GDM1 (cell line): ENCODE measurements around the gene THAP6.
"Not testable (repeated sequence)": the region's sequence is repeated elsewhere in the genome, so short reads cannot be mapped to it uniquely, and the experiment has no call there.

ENCODE experiments used
- DNase-seq: peaks from one replicate; lab custom pipeline; 2025; lab: John Stamatoyannopoulos, UW

The THAP6 gene

DNA sequence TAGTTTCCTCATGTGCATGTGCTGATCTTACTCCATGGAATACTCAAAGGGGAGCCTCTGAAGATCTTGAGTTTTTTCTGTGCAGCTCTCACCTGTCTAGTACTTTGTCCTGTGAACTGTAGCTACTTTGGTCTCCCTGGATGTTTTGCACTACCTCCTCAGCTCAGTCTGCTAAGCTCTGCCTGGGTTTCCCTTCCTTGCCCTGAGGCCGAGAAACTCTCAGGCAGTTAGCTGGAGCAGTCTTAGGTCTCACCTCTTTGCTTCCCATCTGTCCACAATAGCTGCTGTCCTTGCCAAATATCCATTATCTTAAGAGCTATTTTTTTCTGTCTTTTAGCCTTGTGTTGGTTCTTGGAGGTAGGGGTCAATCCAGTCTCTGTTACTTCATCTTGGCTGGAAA lies 11.6 kb downstream of the THAP6 start:
- no peak for DNase-seq

DNA sequence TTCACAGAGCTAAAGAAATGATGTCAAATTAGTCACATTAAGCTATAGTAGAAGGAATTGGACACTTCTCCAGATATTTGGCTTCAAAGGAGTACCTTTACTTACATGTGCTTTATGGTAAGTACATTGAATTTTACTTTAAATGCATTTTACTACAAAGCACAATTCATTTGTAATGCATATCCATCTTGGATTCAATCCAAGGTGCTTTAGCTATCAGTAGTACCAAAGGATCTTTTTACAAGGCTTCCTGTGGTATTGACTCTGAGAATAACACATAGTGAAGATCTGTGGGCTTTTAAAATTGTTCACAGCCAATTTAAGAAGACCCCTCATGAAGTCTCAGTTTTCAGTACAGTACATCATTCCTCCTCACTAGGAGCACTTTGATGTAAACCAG lies 13.2 kb downstream of the THAP6 start:
- DNase-seq: no peak

DNA sequence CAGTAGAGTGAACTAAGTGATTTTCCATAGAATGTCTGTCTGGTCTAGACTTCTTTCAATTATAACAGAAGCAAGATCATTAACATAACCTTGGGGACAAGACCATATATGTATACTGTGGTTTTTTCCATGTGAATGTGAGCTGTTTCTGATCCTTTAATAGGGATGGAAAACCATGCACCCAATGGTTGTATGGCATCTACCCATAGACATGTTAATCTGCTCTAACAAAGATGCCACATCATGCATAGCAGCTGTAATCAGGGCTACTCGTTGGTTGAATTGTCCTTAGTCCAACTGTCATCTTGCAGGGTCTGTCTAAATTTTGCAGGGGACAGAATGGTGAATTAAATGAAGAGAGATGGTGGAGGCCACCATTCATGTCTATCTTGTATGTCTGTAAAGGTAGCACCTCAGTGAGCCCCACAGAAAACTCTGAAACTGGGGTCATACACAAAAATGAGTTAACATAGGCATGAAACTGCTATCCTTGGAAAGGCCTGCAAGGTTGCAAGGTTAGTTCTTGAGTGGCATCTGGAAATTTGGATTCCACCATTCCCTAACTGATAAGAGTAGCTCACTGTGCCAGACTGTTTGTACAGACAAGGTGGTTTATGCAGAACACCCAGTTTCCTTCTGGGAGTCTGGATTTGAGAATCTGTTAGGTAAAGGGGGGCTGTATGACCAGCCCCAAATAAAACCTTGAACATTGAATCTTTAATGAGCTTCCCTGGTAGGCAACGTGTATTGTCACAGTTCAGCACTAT lies 16.5 kb downstream of the THAP6 start:
- DNase-seq: no peak

DNA sequence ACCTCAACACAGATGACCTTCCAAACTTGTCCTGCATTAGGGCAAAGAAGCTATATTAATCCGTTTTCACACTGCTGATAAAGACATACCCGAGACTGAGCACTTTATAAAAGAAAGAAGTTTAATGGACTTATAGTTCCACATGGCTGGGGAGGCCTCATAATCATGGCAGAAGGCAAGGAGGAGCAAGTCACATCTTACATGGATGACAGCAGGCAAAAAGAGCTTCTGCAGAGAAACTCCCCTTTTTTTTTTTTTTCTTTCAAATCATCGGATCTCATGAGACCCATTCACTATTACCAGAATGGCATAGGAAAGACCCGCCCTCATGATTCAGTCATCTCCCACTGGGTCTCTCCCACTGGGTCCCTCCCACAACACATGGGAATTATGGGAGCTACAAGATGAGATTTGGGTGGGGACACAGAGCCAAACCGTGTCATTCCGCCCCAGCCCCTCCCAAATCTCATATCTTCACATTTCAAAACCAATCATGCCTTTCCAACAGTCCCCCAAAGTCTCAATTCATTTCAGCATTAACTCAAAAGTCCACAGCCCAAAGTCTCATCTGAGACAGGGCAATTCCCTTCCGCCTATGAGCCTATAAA lies 17.4 kb downstream of the THAP6 start:
- not testable (repeated sequence) for DNase-seq

DNA sequence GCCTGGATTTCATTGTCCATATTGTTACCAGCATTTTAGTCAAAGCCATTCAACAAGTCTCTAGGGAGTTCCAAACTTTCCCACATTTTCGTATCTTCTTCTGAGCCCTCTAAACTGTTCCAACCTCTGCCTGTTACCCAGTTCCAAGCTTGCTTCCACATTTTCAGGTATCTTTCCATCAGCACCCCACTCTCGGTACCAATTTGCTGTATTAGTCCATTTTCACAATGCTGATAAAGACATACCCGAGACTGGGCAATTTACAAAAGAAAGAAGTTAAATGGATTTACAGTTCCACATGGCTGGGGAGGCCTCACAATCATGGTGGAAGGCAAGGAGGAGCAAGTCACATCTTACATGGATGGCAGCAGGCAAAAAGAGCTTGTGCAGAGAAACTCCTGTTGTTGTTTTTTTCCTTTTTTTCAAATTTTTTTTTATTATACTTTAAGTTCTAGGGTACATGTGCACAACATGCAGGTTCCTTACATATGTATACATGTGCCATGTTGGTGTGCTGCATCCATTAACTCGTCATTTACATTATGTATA lies 19.1 kb downstream of the THAP6 start:
- not testable (repeated sequence) for DNase-seq

DNA sequence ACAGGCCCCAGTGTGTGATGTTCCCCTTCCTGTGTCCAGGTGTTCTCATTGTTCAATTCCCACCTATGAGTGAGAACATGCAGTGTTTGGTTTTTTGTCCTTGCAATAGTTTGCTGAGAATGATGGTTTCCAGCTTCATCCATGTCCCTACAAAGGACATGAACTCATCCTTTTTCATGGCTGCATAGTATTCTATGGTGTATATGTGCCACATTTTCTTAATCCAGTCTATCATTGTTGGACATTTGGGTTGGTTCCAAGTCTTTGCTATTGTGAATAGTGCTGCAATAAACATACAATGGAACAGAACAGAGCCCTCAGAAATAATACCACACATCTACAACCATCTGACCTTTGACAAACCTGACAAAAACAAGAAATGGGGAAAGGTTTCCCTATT lies 19.7 kb downstream of the THAP6 start:
- DNase-seq: not testable (repeated sequence)

DNA sequence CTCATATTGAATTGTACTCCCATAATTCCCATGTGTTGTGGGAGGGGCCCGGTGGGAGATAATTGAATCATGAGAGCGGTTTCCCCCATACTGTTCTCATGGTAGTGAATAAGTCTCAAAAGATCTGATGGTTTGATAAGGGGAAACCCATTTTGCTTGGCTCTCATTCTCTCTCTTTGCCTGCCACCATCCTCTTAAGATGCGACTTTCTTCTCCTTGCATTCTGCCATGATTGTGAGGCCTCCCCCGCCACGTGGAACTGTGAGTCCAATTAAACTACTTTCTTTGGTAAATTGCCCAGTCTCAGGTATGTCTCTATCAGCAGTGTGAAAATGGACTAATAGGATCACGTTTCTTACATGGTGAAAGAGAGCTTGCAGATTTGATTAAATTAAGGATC lies 23.0 kb downstream of the THAP6 start:
- not testable (repeated sequence) for DNase-seq

DNA sequence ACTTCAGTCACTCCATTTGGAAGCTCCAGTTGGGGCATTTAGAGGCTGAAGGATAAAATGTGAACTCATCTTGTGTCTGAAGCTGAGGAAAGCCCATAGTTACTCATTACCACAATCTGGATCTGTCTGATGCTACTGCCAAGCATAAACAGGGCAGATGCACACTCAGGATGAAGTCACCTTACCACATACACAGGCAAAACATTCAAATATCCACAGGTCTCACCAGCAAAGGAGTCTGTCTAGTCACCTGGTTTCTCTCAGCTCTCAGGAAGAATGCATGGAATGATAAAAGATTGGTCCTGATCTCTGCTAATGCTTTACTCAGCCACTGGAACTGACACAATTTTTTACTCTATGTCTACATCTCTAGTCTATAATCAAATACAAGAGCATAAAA lies 28.6 kb downstream of the THAP6 start:
- no peak for DNase-seq

DNA sequence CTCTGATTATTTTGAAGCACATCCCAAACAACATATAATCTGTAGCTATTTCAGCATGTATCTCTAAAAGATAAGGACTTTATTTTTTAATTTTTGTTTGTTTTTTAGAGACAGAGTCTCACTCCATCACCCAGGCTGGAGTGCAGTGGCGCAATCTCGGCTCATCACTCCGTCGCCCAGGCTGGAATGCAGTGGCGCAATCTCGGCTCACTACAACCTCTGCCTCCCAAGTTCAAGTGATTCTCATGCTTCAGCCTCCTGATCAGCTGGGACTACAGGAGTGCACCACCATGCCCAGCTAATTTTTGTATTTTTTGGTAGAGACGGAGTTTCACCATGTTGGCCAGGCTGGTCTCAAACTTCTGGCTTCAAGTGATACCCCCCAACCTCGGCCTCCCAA lies 29.9 kb downstream of the THAP6 start:
- not testable (repeated sequence) for DNase-seq

DNA sequence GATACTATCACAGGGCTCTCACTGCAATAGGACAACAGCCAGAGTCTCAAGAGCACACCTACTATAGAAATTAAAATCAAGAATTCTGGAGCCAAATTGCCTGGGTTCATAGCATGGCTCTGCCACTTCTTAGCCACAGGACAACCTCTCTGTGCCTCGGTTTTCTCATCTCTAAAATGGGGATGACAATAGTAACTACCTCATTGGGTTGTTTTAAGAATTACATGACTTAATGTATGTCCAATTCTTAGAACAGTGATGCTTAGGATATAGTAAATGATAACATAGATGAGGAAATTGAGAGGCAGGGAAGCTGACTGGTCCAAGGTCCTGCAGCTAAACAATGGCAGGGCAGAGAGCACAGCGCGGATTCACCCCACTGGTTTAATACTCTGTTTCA lies 30.6 kb downstream of the THAP6 start:
- DNase-seq: no peak

DNA sequence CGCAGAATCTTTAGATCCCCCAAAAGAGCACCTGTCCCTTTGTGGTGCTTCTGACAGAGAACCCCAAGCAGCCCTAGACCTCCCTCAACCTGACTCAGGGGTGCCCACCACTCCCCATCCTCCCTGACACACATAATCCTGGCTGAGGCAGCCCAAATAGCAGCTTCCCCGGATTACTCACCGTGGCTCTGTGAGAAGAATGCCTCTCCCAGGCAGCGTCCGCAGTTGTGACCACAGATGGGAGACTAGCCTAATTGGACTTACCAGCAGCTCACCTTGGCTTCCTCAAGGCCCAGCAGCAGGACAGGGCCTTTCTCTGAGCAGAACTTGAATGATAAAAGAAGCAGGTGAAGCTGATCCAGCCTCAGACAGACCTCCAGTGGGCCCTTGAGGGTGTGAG lies 31.3 kb downstream of the THAP6 start:
- DNase-seq: no peak

DNA sequence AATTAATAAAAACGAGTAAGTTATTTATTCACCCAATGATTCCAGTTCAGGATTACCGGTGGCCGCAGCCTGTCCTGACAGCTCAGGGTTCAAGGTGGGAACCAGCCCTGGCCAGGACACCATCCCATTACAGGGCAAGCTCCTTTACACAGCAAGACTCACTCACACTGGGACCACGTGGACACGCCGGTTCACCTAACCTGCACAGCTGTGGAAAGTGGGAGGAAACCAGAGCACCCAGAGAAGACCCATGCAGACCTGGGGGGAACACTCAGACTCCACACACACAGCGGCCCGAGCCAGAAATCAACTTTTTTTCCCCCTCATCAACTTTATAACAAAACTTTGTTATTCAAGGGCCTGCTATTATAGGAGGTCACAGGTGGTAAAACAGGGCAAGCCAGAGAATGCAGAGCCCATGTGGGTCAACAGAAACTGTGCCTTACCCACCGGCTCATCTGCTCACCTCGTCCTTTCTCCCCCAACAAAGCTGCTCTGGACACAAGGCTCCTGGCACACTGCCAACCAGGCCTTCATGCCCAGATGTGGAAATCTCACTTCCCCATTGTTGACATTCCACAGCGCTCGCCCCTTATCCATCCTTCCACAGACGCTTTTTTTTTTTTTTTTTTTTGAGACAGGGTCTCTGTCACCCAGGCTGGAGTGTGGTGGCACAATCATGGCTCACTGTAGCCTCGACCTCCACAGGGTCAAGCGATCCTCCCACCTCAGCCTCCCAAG lies 33.5 kb downstream of the THAP6 start:
- no peak for DNase-seq

DNA sequence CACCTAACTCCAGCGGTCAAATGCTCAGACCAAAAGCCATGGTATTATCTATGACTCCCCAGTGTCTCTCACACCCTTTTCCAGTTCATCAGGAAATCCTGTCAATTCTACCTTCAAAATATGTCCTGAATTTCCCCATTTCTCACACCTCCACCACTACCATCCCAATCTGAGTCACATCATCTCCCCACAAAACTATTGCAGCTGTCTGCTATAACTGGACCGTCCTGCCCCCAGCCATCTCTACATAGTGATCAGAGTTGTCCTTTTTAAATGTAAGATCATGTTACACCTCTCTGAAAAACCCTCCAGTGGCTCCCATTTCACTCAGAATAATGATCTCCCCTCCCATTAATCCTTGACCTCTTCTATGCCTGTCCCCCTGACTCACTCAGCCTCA lies 34.7 kb downstream of the THAP6 start:
- DNase-seq: no peak

DNA sequence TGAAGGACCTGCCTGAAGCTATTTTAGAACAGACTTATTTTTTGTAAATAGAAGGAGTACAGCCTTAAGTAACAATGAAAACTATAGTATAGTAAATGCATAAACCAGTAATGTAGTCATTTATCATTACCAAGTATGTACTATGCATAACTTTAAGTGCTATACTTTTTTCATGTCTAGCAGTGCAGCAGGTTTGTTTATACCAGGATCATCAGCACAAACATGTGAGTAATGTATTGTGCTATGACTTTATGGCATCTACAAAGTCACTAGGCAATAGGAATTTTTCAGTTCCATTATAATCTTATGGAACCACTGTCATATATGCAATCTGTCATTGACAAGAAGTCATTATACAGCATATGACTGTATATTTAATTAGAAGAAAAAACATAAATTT lies 38.2 kb downstream of the THAP6 start:
- no peak for DNase-seq

DNA sequence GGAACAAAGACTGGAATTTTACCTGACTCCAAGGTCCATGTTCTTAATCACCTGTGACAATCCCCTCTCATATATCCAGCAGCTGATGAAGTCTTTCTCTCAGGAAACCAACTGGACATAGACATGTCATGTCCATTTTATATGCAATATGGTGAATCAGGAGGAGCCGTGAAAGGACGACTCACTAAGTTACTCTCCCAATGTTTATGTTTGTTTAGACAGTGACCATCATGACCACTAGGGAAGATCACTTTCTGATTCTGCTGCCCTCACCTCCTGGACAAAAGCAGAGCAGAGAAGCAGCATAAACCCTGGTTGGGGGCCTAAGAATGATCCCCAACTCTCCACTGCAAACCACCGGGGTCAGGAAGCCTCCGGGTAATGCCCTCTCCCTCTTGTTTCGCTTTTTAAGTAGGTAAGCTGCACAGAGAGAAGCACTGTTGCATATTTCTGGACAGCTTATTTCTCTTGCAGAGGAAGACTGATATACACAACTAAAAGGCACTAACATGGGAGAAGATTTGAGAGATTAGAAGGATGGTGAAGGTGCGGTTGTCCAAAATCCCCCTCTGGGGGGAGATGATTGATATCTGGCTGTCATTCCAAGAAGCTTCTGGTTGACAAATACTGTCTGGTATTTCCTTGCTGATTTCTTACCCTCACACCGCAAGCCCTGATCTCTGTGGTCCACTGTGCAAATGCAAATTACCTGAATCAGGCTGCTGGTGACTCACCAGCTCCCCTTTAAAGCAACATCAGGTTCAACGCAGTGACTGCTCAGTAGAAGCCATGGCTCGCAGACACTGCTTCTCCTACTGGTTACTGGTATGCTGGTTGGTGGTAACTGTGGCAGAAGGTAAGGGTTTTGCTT lies 41.3 kb downstream of the THAP6 start, which contains the start of gene ODAPH:
TSS of gene ODAPH (plus strand) at position 773 of the 871 bp plus-strand sequence. CDS start at position 790, 17 bp downstream.
- no peak for DNase-seq

DNA sequence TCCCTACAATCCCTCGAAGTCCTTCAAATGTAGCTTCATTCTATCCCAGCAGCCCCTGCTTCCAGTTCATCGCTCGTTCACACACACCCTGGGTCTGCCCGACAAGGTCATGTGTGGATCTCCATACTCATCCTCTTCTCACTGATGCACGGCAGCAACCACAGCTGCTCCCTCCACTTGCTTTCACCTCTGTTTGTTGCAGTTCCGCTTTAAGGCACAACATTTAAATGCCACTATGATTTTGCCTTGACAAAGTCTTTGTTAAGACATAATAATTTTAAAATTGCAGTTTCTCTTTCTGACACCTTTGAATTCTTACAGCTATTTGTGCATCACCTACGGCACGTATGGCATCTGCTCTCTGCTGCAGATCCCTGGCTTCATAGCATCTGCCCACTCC lies 43.4 kb downstream of the THAP6 start:
- DNase-seq: no peak

DNA sequence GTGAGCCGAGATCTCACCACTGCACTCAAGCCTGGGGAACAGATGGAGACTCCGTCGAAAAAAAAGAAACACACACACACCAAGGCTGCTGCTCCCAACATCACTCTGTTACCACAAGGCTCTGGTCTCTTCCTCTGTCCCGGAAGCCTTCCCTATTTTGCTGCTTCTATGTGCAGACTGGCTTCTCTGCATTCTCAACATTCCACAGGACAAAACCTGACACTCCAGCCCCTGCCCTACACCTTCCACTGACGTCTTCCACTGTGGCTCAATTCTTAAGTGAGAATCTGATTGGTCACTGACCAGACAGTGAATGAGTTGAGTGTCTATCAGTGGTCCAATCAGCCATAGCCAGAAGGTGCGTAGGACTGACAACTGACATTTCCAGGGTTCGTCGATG lies 47.5 kb downstream of the THAP6 start:
- DNase-seq: no peak

DNA sequence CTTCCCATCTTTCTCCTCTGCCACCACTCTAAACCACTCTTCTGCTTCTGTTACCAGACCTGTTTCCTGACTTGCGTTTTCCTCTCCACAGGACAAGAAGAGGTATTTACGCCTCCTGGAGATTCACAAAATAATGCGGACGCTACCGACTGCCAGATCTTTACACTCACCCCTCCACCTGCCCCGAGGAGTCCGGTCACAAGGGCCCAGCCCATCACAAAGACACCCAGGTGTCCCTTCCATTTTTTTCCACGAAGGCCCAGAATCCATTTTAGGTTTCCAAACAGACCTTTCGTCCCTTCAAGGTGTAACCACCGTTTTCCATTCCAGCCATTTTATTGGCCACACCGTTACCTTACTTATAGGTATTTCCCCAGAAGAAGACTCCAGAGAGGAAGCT lies 49.8 kb downstream of the THAP6 start:
- no peak for DNase-seq

DNA sequence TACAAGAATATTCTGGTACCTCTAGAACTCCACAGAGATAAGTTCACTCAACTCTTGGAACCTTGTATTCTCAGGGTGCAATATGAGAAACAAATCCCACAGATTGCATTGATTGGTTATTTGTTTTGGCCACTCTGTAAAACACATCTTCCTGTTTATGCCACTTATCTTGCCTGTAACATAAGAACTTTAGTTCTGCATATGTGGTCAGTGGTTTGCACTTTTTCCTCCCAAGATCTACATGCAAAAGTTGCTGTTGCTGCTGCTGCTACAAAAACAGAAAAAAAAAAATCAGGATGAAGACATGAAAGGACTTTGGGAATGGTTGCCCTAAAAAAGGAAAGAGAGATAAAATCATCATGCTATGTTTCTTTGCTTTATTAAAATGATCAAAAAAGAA lies 51.2 kb downstream of the THAP6 start:
- peak; percentile 11 for DNase-seq

DNA sequence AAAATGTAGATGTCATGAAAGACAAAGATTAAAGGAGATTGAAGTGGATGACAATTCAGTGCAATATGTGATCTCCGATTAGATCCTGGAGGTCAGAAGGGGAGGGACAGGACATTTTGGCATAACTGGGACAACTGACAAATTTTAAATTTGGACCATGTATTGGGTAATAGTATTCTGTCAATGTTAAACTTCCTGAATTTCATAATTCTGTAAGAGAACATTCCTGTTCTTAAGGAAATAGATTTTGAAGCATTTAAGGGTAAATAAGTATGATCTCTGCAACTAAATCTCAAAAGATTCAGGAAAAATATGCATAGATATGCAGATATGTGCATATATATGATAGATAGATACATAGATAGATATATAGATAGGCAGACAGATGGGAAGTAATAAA lies 52.6 kb downstream of the THAP6 start:
- no peak for DNase-seq

DNA sequence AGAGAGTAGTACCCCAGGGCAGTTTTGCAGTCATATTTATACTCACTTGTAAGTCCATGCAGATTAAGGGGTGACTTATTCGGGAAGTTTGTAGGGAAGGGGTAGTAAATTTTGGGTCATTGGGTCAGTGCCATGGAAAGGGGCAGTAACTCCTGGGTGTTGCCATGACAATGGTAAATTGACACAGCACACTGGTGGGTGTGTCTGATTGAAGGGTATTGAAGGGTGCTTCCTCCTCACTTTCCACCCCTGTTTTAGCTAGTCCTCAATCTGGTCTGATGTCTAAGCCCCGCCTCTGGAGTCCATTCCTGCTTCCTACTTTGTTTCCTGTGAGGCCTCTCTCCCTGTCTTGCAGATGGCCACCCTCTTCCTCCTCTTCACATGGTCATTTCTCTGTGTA lies 53.5 kb downstream of the THAP6 start:
- no peak for DNase-seq
